WTC11 (cell line): ENCODE measurements around the gene SLX4. TPM values are rescaled to one million over a fixed set of nuclear protein-coding genes. Genes with fewer than 3 reads are reported as not detected.
A peak's percentile ranks its signal among the peaks of the same experiment; 100 is the strongest.

ENCODE experiments used
- ATAC-seq: fragments of 200-7000 bp; cut with Tn5 transposase; 2 replicates; pipeline ENCODE4 v1.10.0; 2021; ENCODE audit warnings: mild to moderate bottlenecking, moderate library complexity
- CTCF ChIA-PET: fragments of 300-600 bp; sonication (Branson Sonifier 250); formaldehyde crosslinking; loops from one replicate; lab custom pipeline; 2021; ENCODE audit warnings: antibody characterized with exemption; lab: Charles Lee
- POLR2A ChIA-PET: fragments of 350-600 bp; sonication (Branson Sonifier 250); formaldehyde crosslinking; loops from one replicate; lab custom pipeline; 2021; ENCODE audit warnings: antibody characterized with exemption; lab: Charles Lee
- DNase-seq: peaks from one replicate; pipeline ENCODE4 v3.0.0; 2021; ENCODE audit warnings: low spot score
- H3K27ac Mint-ChIP-seq: 2 replicates; pipeline ENCODE4 v1.8.0; 2021; ENCODE audit warnings: mixed read lengths
- H3K27me3 Mint-ChIP-seq: 2 replicates; pipeline ENCODE4 v1.8.0; 2021; ENCODE audit warnings: low read depth, mild to moderate bottlenecking, moderate library complexity, mixed read lengths
- H3K36me3 Mint-ChIP-seq: 2 replicates; pipeline ENCODE4 v1.8.0; 2021; ENCODE audit warnings: mixed read lengths
- H3K4me1 Mint-ChIP-seq: 2 replicates; pipeline ENCODE4 v1.8.0; 2022; ENCODE audit warnings: mixed read lengths
- H3K4me3 Mint-ChIP-seq: 2 replicates; pipeline ENCODE4 v1.8.0; 2021; ENCODE audit warnings: mild to moderate bottlenecking, moderate library complexity, mixed read lengths
- H3K9me3 Mint-ChIP-seq: 2 replicates; pipeline ENCODE4 v1.8.0; 2021; ENCODE audit warnings: mixed read lengths
- AFF4 ChIP-seq: sonication (generic); formaldehyde crosslinking; IDR thresholded peaks from 2 replicates; pipeline ENCODE4 v1.8.1; 2023; ENCODE audit warnings: mild to moderate bottlenecking, missing genetic modification reagents, borderline replicate concordance
- ATF1 ChIP-seq: sonication (generic); formaldehyde crosslinking; IDR thresholded peaks from 2 replicates; pipeline ENCODE4 v1.8.1; 2023; ENCODE audit warnings: mild to moderate bottlenecking, moderate library complexity, missing genetic modification reagents
- CDX4 ChIP-seq: fragments of 250-450 bp; sonication (Bioruptor Pico); IDR thresholded peaks from 2 replicates; pipeline ENCODE4 v1.9.0; 2021; ENCODE audit warnings: moderate library complexity, mild to moderate bottlenecking, inconsistent platforms, borderline replicate concordance
- E2F1 ChIP-seq: sonication (generic); formaldehyde crosslinking; IDR thresholded peaks from 2 replicates; pipeline ENCODE4 v1.8.0; 2022; ENCODE audit warnings: mild to moderate bottlenecking, missing genetic modification reagents
- E2F5 ChIP-seq: sonication (generic); formaldehyde crosslinking; IDR thresholded peaks from 2 replicates; pipeline ENCODE4 v1.8.1; 2022; ENCODE audit warnings: mild to moderate bottlenecking, moderate library complexity, missing genetic modification reagents
- HMGA2 ChIP-seq: fragments of 250-450 bp; sonication (Bioruptor Pico); IDR thresholded peaks from 2 replicates; pipeline ENCODE4 v1.4.0; 2021; ENCODE audit warnings: mild to moderate bottlenecking, moderate library complexity
- IRF1 ChIP-seq: sonication (generic); formaldehyde crosslinking; IDR thresholded peaks from 2 replicates; pipeline ENCODE4 v1.8.0; 2023; ENCODE audit warnings: missing genetic modification reagents
- JUN ChIP-seq: sonication (generic); formaldehyde crosslinking; IDR thresholded peaks from 2 replicates; pipeline ENCODE4 v1.8.0; 2023; ENCODE audit warnings: mild to moderate bottlenecking, missing genetic modification reagents
- KAT7 ChIP-seq: sonication (generic); formaldehyde crosslinking; IDR thresholded peaks from 2 replicates; pipeline ENCODE4 v1.8.1; 2023; ENCODE audit warnings: missing genetic modification reagents, mild to moderate bottlenecking, borderline replicate concordance
- MYBL2 ChIP-seq: sonication (generic); formaldehyde crosslinking; IDR thresholded peaks from 2 replicates; pipeline ENCODE4 v1.8.1; 2023; ENCODE audit warnings: mild to moderate bottlenecking, moderate library complexity, missing genetic modification reagents
- NFE2L1 ChIP-seq: sonication (generic); formaldehyde crosslinking; IDR thresholded peaks from 2 replicates; pipeline ENCODE4 v1.8.1; 2023; ENCODE audit warnings: missing genetic modification reagents
- PREB ChIP-seq: sonication (generic); formaldehyde crosslinking; IDR thresholded peaks from 2 replicates; pipeline ENCODE4 v1.8.1; 2022; ENCODE audit warnings: mild to moderate bottlenecking, missing genetic modification reagents, moderate library complexity, borderline replicate concordance
- TEAD4 ChIP-seq: sonication (generic); formaldehyde crosslinking; IDR thresholded peaks from 2 replicates; pipeline ENCODE4 v1.8.0; 2022; ENCODE audit warnings: mild to moderate bottlenecking, missing genetic modification reagents
- ZMAT4 ChIP-seq: fragments of 250-450 bp; sonication (Bioruptor Pico); IDR thresholded peaks from 2 replicates; pipeline ENCODE4 v1.9.0; 2021; ENCODE audit warnings: mild to moderate bottlenecking
- ZNF138 ChIP-seq: sonication (generic); formaldehyde crosslinking; conservative IDR thresholded peaks from 2 replicates; pipeline ENCODE4 v1.8.1; 2022; ENCODE audit warnings: mild to moderate bottlenecking, moderate library complexity, missing genetic modification reagents
- ZNF219 ChIP-seq: sonication (generic); formaldehyde crosslinking; IDR thresholded peaks from 2 replicates; pipeline ENCODE4 v1.8.0; 2023; ENCODE audit warnings: missing genetic modification reagents, mild to moderate bottlenecking, borderline replicate concordance
- ZNF232 ChIP-seq: sonication (generic); formaldehyde crosslinking; IDR thresholded peaks from 2 replicates; pipeline ENCODE4 v1.8.0; 2022; ENCODE audit warnings: mild to moderate bottlenecking, missing genetic modification reagents
- ZNF263 ChIP-seq: sonication (generic); formaldehyde crosslinking; IDR thresholded peaks from 2 replicates; pipeline ENCODE4 v1.8.1; 2022; ENCODE audit warnings: low read depth, mild to moderate bottlenecking, moderate library complexity, missing genetic modification reagents
- ZNF396 ChIP-seq: fragments of 250-450 bp; sonication (Bioruptor Pico); IDR thresholded peaks from 2 replicates; pipeline ENCODE4 v1.8.0; 2021; ENCODE audit warnings: mild to moderate bottlenecking, moderate library complexity, borderline replicate concordance
- ZNF423 ChIP-seq: fragments of 250-450 bp; sonication (Bioruptor Pico); IDR thresholded peaks from 2 replicates; pipeline ENCODE4 v2.1.2; 2022; ENCODE audit warnings: mild to moderate bottlenecking, moderate library complexity
- ZNF425 ChIP-seq: fragments of 250-450 bp; sonication (Bioruptor Pico); conservative IDR thresholded peaks from 2 replicates; pipeline ENCODE4 v1.9.0; 2021; ENCODE audit warnings: mild to moderate bottlenecking
- total RNA-seq: library from RNA; stranded (reverse); gene quantifications from 3 replicates; pipeline ENCODE4 v1.2.3, GENCODE V29; 2021

Gene SLX4
- total RNA-seq, 1 experiment from 2014 or later, result 16.7 TPM

- no peak for TF ChIP-seq ZNF425 (CRISPR knock-in tag)
- TF ChIP-seq ZNF219 (CRISPR knock-in tag), result no peak
- TF ChIP-seq ZNF232 (CRISPR knock-in tag), result no peak
- TF ChIP-seq E2F1, result no peak
- TF ChIP-seq NFE2L1 (CRISPR knock-in tag), result no peak
- TF ChIP-seq MYBL2 (CRISPR knock-in tag), result no peak
- no peak for TF ChIP-seq KAT7 (CRISPR knock-in tag)
- no peak for TF ChIP-seq ZNF138 (CRISPR knock-in tag)
- no peak for TF ChIP-seq ZNF423 (CRISPR knock-in tag)
- TF ChIP-seq CDX4, result no peak
- no peak for TF ChIP-seq PREB (CRISPR knock-in tag)
Observed at GRCh38 chr16:3580686-3581085, 30.7 kb downstream of the SLX4 start (continued).

- ATAC-seq, result no peak
- no peak for DNase-seq
- TF ChIP-seq HMGA2 (CRISPR knock-in tag), result no peak
- no peak for TF ChIP-seq E2F1
- TF ChIP-seq ZNF219 (CRISPR knock-in tag), result no peak
- no peak for TF ChIP-seq IRF1 (CRISPR knock-in tag)
- no peak for TF ChIP-seq TEAD4 (CRISPR knock-in tag)
- TF ChIP-seq E2F5, result no peak
- no peak for TF ChIP-seq ATF1 (CRISPR knock-in tag)
- TF ChIP-seq ZNF263 (CRISPR knock-in tag), result no peak
- no peak for TF ChIP-seq ZNF138 (CRISPR knock-in tag)
- no peak for TF ChIP-seq AFF4
- no peak for TF ChIP-seq ZNF396 (CRISPR knock-in tag)
- TF ChIP-seq ZMAT4 (CRISPR knock-in tag), result no peak
- TF ChIP-seq JUN (CRISPR knock-in tag), result no peak
- POLR2A ChIA-PET, result no interaction called here
- peak overlapping the region; percentile 61; the same call in 1 of the 2 replicates for H3K27ac Mint-ChIP-seq
- H3K4me3 Mint-ChIP-seq, result no peak overlapping the region
- CTCF ChIA-PET, result no interaction called here
- H3K9me3 Mint-ChIP-seq, result no peaks in the 10 kb centered on the region
- no peaks in the 10 kb centered on the region for H3K27me3 Mint-ChIP-seq
- peaks cover 9% of the 10 kb centered on the region for H3K4me1 Mint-ChIP-seq
- H3K36me3 Mint-ChIP-seq, result peaks cover 20% of the 10 kb centered on the region
Observed at GRCh38 chr16:3580251-3580651, 31.2 kb downstream of the SLX4 start.
